Memory B cell (primary cell): Measurements from ENCODE around the gene DNASE1L1.

Source experiments
- ATAC-seq: fragments of 150-1000 bp; cut with Tn5 transposase; 2 replicates; pipeline ENCODE4 v1.10.0; 2021; ENCODE audit warnings: low read depth, mild to moderate bottlenecking, moderate library complexity
- DNase-seq, 2 donors: peaks; one replicate each; pipeline ENCODE4 v3.0.0; 2022; ENCODE audit warnings: low spot score in 2 of 2
- H3K27ac Mint-ChIP-seq: one replicate; pipeline ENCODE4 v1.8.0; 2022; ENCODE audit warnings: mild to moderate bottlenecking, moderate library complexity, mixed read lengths
- H3K27me3 Mint-ChIP-seq: one replicate; pipeline ENCODE4 v1.8.0; 2022; ENCODE audit warnings: mixed read lengths
- H3K36me3 Mint-ChIP-seq: one replicate; pipeline ENCODE4 v1.8.0; 2022; ENCODE audit warnings: mild to moderate bottlenecking, mixed read lengths
- H3K4me1 Mint-ChIP-seq: one replicate; pipeline ENCODE4 v1.8.0; 2022; ENCODE audit warnings: mixed read lengths
- H3K4me3 Mint-ChIP-seq: one replicate; pipeline ENCODE4 v1.8.0; 2022; ENCODE audit warnings: mild to moderate bottlenecking, moderate library complexity, mixed read lengths
- H3K9me3 Mint-ChIP-seq: one replicate; pipeline ENCODE4 v1.8.0; 2022; ENCODE audit warnings: mixed read lengths

The DNASE1L1 gene

DNA sequence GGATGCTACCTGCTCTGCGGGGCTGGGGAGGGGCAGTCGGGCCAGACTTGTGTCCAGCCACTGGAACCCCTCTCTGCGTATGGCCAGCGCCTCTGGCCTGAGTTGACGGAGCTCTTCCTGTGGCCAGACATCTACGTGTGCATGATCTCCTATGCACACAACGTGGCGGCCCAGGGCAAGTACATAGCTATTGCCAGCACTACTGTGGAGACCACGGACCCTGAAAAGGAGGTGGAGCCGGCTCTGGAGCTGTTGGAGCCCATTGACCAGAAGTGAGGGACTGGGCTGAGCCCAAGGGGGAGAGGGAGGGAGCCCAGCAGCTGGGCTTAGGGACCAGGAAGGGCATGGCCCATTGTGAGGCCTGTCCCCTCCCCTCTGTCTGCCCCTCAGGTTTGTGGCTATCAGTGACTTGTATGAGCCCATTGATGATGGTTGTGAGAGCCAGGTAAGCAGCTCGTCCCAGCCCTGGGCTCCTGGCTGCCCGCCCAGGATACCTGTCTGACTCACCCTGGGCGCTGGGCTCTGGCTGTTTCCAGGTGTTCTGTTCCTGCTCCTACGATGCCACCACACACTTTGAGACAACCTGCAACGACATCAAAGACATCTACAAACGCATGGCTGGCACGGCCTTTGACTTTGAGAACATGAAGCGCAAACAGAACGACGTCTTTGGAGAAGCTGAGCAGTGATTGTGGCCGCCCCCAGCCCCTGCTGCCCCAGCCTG lies 33.1 kb upstream of the DNASE1L1 start:
- H3K36me3 Mint-ChIP-seq, result peaks cover 2% of the 10 kb centered on the region
- H3K27ac Mint-ChIP-seq, result no peak overlapping the region
- H3K4me3 Mint-ChIP-seq, result no peak overlapping the region
- H3K4me1 Mint-ChIP-seq, result peaks cover 14% of the 10 kb centered on the region
- no peak for DNase-seq
- H3K9me3 Mint-ChIP-seq, result no peaks in the 10 kb centered on the region
- no peak for ATAC-seq
- H3K27me3 Mint-ChIP-seq, result no peaks in the 10 kb centered on the region

DNA sequence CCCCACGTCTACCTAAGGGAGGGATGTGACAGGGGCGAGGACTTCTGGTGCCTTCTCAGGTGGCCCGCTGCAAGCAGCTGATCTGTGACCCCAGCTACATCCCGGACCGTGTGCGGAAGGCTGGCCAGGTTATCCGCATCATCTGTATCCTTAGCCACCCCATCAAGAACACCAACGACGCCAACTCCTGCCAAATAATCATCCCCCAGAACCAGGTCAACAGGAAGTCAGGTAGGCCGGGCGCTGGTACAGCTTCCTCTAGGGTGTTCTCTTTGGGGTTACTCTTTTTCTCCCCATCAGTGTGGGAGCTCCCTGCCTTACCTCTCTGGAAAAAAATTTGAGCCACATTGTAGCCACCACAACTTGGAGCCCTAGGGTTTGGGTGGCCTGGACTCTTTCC lies 32.5 kb upstream of the DNASE1L1 start:
- H3K9me3 Mint-ChIP-seq, result no peaks in the 10 kb centered on the region
- DNase-seq (no peak), ATAC-seq (no peak)
- H3K4me1 Mint-ChIP-seq, result peaks cover 14% of the 10 kb centered on the region
- no peaks in the 10 kb centered on the region for H3K27me3 Mint-ChIP-seq
- H3K4me3 Mint-ChIP-seq, result no peak overlapping the region
- no peak overlapping the region for H3K27ac Mint-ChIP-seq
- H3K36me3 Mint-ChIP-seq, result peaks cover 2% of the 10 kb centered on the region

DNA sequence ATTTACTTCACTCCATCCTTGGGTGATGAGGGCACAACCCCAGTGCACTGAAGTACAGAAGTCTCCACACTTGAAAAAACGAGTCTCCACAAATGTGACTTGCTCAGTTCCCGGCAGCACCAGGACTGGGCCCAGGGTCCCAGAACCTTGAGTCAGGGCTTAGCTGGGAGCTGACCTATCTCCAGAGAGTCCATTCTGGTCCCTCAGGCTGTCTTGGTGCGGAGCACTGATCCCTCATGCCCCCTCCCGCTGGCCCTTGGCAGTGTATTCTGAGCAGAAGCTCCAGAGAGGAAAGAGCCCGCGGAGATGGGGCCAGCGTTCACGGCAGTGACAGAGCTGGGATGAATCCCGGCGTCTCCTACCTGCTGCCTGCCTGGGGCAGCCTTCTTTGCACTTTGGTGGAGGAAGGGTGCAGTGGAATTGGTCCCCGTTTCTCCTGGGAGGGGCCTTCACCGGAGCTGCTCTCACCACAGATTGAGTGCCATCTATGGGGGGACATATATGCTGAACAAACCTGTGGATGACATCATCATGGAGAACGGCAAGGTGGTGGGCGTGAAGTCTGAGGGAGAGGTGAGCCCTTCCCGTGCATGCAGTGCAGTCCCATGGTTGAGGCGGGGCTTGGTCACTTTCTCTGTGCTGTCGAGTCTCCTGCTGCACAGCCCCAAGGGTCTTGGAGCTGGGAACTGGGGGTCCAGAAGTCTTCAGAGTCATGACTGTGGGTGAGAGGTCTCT lies 31.7 kb upstream of the DNASE1L1 start:
- no peak overlapping the region for H3K4me3 Mint-ChIP-seq

DNA sequence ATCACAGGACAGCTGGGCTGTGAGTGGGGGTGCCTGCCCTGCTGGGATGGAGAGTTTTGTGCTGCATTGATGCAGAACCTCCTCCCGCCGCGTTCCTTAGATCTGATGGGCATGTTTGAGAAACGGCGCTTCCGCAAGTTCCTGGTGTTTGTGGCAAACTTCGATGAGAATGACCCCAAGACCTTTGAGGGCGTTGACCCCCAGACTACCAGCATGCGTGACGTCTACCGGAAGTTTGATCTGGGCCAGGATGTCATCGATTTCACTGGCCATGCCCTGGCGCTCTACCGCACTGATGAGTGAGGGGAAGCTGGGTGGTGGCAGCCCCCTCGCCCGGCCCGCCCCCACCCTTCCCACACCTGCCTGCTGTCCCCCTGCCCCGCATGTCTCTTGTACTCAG lies 30.8 kb upstream of the DNASE1L1 start:
- Mint-ChIP-seq H3K4me1 (peaks cover 9% of the 10 kb centered on the region), H3K4me3 (no peak overlapping the region), H3K27ac (no peak overlapping the region)

More for the DNA sequence above, 31.7 kb upstream of the DNASE1L1 start:
- Mint-ChIP-seq H3K27me3 (no peaks in the 10 kb centered on the region), H3K27ac (no peak overlapping the region), H3K9me3 (no peaks in the 10 kb centered on the region), H3K4me1 (peaks cover 9% of the 10 kb centered on the region), H3K36me3 (no peaks in the 10 kb centered on the region)
- no peak for ATAC-seq
- DNase-seq, result no peak

DNA sequence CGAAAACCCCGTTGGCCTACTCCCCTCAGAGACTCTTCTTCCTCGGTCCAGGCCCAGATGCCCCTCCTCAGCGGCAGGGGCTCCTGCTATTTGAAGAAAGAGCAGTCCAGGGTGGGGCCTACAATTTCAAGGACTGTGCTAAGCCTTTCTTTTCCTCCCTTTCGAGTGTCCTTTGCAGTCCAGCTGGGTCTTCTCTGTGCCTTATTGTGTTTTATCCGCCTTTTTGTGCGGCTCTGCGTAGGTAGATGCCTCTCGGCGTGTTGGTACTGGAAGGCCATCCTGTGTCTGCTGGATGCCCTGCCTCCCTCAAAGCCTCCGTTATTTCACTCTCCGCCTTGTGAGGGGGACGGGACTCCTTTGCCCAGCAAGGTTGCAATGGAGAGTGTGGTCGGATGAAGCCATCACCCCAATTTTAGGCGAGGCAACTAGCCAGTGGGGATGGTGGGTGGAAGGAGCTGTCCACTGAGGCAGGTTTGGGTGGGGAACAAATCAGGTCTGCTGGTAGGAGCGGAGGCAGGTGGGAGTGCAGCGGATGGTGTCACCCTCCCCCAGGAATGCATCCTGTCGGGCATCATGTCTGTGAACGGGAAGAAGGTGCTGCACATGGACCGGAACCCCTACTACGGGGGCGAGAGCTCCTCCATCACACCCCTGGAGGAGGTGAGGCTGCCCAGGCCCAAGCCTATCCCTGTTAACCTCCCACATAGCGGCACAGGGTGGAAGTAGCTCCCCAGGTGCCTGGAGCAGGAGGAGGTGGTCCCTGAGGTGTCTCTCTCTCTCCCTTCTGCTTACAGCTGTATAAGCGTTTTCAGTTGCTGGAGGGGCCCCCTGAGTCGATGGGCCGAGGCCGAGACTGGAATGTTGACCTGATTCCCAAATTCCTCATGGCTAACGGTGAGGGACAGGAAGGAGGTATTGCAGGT lies 29.2 kb upstream of the DNASE1L1 start:
- Mint-ChIP-seq H3K27ac (peak overlapping the region; percentile 87), H3K27me3 (no peaks in the 10 kb centered on the region), H3K4me3 (peak overlapping the region; percentile 90), H3K9me3 (no peaks in the 10 kb centered on the region), H3K36me3 (no peaks in the 10 kb centered on the region), H3K4me1 (peaks cover 6% of the 10 kb centered on the region)
- DNase-seq (no peak), ATAC-seq (no peak)

More for the DNA sequence above, 30.8 kb upstream of the DNASE1L1 start:
- no peaks in the 10 kb centered on the region for H3K27me3 Mint-ChIP-seq
- no peak for DNase-seq
- H3K9me3 Mint-ChIP-seq, result no peaks in the 10 kb centered on the region
- no peak for ATAC-seq
- no peaks in the 10 kb centered on the region for H3K36me3 Mint-ChIP-seq

DNA sequence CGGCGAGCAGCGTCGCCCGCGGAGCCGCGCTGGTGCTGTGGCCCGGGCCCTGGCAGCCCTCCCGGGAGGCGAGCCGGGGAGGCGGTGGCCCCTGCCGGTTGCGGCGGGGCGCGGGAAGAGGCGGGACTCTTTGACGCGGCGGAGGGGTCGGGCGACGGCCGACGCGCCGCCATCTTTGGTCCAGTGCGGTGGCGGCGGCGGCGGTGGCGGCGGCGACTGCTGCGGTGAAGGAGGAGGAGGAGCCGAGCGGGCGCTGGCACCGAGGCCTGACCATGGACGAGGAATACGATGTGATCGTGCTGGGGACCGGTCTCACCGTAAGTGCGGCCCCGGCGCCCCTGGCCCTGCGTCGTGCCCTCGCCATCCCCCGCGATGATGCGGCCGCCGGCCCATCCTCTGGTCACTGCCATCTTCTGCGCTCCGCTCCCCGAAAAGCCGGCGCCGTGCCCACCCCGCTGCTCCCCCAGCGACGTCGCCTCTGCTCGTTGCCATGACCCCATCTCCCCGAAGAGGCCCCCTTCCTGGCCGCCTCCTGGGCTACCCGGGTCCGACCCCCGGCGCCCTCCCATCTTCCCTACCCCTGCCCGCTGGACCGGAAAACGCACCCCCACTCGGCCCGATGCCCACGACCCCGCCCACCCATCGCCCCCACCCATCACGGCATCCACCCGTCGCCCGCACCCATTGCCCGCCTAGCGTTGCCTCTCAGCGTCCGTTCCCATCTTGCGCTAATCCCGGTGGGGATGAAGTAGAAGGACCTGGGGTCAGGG lies 28.1 kb upstream of the DNASE1L1 start, which contains the start of gene GDI1:
Gene GDI1 (plus strand): TSS at position 172 of the 770 bp plus-strand sequence. CDS start 101 bp downstream, at position 273.
- Mint-ChIP-seq H3K27ac (peak within 1 kb of the TSS; percentile 88), H3K4me1 (peaks cover 6% of the 10 kb centered on the region), H3K27me3 (no peaks in the 10 kb centered on the region), H3K9me3 (no peaks in the 10 kb centered on the region), H3K4me3 (peak within 1 kb of the TSS; percentile 90), H3K36me3 (no peaks in the 10 kb centered on the region)
- DNase-seq (peak; percentile 51 to 64), ATAC-seq (peak; percentile 77)

DNA sequence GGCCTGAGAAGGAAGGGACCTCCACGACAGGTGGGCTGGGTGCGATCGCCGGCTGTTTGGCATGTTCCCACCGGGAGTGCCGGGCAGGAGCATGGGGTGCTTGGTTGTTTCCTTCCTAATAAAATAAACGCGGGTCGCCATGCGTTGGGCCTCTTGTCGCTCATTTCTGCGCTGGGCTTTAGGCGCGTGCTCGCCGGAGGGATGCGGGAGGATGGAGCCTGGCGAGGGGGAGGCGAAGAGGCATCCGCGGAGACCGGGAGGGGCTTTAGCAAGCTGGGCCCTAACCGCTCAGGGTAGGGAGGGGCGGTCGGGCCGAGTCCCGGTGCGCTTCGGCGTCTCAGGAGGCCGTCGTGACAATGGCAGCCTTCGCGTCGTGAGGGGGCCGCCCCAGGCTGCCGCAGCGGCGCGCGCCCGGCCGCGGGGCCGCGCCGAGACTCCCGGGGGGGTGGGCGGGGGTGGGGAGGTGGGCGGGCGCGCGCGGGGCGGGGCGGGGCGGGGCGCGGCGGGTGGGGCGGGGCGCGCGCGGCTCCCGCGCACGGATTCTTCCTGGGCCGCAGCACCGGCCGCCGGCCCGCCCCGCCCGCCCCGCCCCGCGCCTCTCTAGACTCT lies 27.4 kb upstream of the DNASE1L1 start:
- peak; percentile 21 to 27 for DNase-seq
- Mint-ChIP-seq H3K4me1 (peaks cover 6% of the 10 kb centered on the region), H3K36me3 (no peaks in the 10 kb centered on the region), H3K9me3 (no peaks in the 10 kb centered on the region), H3K4me3 (peak overlapping the region; percentile 82), H3K27me3 (no peaks in the 10 kb centered on the region), H3K27ac (peak overlapping the region; percentile 88)
- ATAC-seq, result peak; percentile 83

DNA sequence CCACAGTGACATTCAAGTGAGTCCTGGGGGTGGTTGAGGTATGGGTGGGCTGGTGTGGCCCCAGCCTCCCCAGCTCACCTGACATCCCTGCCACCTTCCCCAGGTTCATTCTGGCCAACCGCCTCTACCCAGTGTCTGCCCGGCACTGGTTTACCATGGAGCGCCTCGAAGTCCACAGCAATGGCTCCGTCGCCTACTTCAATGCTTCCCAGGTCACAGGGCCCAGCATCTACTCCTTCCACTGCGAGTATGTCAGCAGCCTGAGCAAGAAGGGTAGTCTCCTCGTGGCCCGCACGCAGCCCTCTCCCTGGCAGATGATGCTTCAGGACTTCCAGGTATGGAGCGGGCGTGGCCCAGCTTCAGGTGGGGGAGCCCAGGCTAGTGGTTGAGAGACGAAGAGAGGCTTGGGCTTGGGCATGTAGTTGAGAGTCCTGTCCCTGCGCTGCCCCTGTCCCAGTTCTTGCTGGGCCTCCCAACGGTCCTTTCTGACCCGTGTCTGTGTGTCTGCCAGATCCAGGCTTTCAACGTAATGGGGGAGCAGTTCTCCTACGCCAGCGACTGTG lies 26.2 kb upstream of the DNASE1L1 start:
- peak overlapping the region; percentile 88 for H3K27ac Mint-ChIP-seq
- H3K27me3 Mint-ChIP-seq, result no peaks in the 10 kb centered on the region

DNA sequence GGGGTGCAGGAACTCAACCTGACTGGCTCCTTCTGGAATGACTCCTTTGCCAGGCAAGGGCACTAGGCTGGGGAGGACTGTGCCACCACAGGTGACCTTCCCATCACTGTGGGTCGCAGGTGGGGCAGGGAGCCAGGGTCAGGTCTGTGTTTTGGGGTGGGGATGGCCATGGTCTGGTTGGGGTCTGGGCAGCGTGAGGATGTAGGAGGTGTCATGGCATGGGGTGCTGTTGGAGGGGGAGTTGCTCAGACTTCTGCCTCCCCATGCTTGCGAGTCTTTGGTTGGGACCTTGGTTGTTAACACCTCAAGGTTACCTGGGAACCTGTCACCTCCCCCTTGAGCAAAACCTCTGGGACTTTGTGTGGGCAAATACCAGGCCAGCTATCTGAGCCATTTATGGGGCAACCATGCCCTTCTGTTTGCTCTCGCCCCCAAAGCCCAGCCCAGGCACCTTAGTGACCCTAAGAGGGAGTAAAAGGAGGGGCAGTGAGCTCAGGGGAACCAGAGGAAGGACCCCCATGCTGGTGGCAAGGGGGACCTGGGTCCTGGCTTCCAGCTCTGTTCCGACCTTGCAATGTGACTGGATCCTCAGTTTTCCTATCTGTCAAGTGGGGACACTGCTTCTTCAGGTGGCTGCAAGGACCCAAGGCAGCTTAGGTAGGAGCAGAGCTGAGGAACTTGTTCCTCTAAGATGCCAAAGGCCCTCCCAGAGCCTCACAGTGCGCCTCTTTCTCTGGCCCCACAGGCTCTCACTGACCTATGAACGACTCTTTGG lies 25.5 kb upstream of the DNASE1L1 start:
- H3K36me3 Mint-ChIP-seq, result no peaks in the 10 kb centered on the region
- no peak overlapping the region for H3K4me3 Mint-ChIP-seq
- H3K4me1 Mint-ChIP-seq, result peaks cover 12% of the 10 kb centered on the region
- no peak overlapping the region for H3K27ac Mint-ChIP-seq
- no peak for ATAC-seq
- H3K27me3 Mint-ChIP-seq, result no peaks in the 10 kb centered on the region
- no peaks in the 10 kb centered on the region for H3K9me3 Mint-ChIP-seq
- no peak for DNase-seq

More for the DNA sequence above, 26.2 kb upstream of the DNASE1L1 start:
- H3K4me1 Mint-ChIP-seq, result peaks cover 12% of the 10 kb centered on the region
- ATAC-seq, result no peak
- no peak for DNase-seq
- no peaks in the 10 kb centered on the region for H3K9me3 Mint-ChIP-seq
- H3K4me3 Mint-ChIP-seq, result no peak overlapping the region
- no peaks in the 10 kb centered on the region for H3K36me3 Mint-ChIP-seq

DNA sequence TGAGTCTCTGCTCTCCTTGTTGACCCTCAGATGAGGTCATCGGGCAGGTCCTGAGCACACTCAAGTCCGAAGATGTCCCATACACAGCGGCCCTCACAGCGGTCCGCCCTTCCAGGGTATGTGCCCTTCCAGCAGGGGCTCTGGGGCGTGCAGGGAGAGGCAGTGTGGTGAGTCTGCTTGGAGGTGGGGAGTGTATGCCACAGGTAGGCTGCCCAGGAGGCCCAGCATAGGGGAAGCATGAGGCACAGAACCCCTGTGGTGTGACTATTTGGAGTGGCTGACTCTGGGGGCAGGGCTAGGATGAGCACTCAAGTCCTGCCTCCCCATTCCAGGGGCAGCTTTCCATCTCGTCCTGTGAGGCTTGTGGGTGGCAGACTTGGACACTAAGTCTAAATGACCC lies 24.6 kb upstream of the DNASE1L1 start:
- Mint-ChIP-seq H3K4me1 (peaks cover 16% of the 10 kb centered on the region), H3K36me3 (no peaks in the 10 kb centered on the region), H3K27me3 (no peaks in the 10 kb centered on the region), H3K27ac (no peak overlapping the region), H3K9me3 (no peaks in the 10 kb centered on the region), H3K4me3 (no peak overlapping the region)
- DNase-seq (no peak), ATAC-seq (no peak)

DNA sequence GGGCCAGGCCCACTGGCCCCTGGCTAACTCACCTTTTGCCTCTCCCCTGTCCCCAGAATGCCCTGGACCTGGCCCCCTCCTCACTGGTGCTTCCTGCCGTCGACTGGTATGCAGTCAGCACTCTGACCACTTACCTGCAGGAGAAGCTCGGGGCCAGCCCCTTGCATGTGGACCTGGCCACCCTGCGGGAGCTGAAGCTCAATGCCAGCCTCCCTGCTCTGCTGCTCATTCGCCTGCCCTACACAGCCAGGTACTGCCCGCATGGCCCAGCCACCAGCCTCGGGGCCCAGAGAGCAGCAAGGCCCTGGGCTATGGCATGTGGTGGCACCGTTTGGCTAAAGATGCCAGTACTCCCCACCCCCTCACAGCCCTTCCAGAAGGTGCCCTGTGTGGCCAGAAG lies 23.2 kb upstream of the DNASE1L1 start:
- Mint-ChIP-seq H3K27ac (no peak overlapping the region), H3K4me3 (no peak overlapping the region), H3K36me3 (no peaks in the 10 kb centered on the region), H3K9me3 (no peaks in the 10 kb centered on the region), H3K27me3 (no peaks in the 10 kb centered on the region), H3K4me1 (peaks cover 12% of the 10 kb centered on the region)
- ATAC-seq (no peak), DNase-seq (no peak)

DNA sequence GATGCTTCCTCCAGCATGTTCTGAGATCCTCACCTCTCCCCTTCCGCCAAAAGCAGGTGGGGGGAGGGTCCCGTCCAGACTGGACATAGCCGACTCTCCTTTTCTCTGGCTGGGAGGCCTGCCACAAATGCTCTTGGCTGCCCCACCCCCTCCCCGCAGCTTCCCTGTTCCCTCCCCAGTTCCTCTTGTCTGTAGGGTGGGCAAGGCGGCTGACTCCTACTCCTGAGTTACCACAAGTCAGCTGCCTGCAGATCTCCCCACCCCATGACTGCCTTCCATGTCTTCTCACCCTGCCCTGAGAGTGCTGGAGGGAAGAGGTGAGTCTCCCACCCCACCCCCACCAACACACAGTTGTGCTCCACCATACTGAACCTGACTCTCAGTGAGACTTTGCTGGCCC lies 22.3 kb upstream of the DNASE1L1 start:
- ATAC-seq (no peak), DNase-seq (no peak)
- H3K27me3 Mint-ChIP-seq, result no peaks in the 10 kb centered on the region
- no peaks in the 10 kb centered on the region for H3K36me3 Mint-ChIP-seq
- H3K27ac Mint-ChIP-seq, result no peak overlapping the region
- no peaks in the 10 kb centered on the region for H3K9me3 Mint-ChIP-seq
- H3K4me1 Mint-ChIP-seq, result peaks cover 12% of the 10 kb centered on the region
- H3K4me3 Mint-ChIP-seq, result no peak overlapping the region
